GM21367 (cell line): ENCODE results near the gene MANSC4.

ENCODE experiments used
- ATAC-seq: cut with Tn5 transposase; IDR thresholded peaks from one replicate; pipeline ENCODE4 v1.9.1; 2021; ENCODE audit not compliant: unreplicated experiment

Gene MANSC4

GRCh38 chr12:27779920-27780611 lies at the start of gene MANSC4, which contains the start of gene KLHL42:
MANSC4 (minus strand) TSS chr12:27780236; CDS start chr12:27771276, 8,960 bp downstream.
KLHL42 (plus strand) TSS chr12:27780233; CDS start chr12:27780331, 98 bp downstream.
- ATAC-seq = peak; percentile 73

DNA sequence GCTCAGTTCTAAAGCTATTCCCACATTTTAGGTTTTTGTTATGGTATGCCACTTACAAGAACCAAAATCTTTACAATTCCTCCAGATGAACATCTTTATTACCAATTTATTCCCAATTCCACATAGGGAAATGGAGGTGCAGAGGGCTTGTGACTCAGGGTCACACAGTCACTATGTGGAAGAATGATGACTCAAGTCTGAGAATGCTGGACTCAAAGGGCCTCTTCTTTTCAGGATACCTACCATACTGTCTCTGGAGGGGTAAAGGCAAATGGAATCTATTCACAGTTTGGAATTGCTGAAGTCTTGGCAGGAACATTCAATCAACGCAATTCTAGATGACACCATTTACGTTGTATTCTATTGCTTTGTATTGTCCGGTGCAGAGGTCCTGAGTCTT lies 48.2 kb upstream of the MANSC4 start:
- no peak for ATAC-seq

DNA sequence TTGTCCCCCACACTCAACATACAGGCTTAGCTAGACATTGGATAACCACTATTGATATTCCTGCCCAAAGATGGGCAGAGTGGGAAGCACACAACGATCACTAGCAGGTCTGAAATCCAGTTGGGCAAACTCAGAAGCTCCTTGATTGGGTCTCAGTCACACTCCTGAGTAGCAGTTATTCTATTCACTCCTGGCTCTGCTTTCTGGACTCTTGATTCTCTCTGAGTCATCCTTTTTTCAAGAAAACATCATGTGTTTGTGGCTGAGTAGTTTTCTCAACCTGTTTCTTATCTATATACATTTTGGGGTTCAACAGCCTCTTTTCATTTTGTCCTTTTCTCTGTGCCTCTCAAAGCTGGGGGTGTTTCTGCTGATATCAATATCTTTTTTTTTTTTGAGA lies 46.0 kb upstream of the MANSC4 start:
- ATAC-seq = no peak

DNA sequence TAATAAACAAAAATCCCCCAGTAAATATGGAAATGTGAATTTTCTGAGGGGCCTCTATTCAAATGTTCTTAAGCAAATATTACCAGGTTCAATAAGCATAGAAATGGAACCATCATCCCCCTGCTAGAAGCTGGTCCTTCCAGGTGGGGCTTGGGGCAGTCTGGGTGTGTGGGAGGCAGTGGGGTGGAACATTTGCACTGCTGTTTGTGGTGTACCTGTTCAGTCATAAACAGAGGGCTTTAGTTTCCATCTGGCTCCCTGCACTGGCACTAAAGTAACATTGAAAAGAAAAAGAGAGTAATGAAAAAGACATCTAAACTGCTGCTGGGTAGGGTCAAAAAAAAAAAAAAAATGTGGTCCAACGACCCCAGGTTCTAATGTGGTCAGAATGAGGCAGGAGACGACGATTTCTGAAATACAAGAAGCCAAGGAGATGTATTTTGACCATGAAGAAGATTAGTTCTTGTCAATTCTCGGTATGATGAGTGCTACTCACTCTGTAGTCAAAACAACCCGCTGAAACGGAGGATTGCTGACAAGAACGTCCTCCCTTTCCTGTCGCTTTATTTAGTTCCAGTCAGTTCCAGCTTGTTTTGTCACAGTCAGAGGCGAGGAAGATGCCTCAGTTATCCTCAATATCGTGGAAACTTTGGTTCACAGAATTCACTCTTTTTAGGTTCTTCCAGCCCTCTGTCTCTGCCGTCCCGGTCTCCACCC lies 44.2 kb upstream of the MANSC4 start:
- ATAC-seq = peak; percentile 52

- no peak for ATAC-seq
These were observed 43.0 kb upstream of the MANSC4 start for GRCh38 chr12:27823038-27823437.

GRCh38 chr12:27822076-27822712 lies 42.2 kb upstream of the MANSC4 start:
- peak; percentile 72 for ATAC-seq

DNA sequence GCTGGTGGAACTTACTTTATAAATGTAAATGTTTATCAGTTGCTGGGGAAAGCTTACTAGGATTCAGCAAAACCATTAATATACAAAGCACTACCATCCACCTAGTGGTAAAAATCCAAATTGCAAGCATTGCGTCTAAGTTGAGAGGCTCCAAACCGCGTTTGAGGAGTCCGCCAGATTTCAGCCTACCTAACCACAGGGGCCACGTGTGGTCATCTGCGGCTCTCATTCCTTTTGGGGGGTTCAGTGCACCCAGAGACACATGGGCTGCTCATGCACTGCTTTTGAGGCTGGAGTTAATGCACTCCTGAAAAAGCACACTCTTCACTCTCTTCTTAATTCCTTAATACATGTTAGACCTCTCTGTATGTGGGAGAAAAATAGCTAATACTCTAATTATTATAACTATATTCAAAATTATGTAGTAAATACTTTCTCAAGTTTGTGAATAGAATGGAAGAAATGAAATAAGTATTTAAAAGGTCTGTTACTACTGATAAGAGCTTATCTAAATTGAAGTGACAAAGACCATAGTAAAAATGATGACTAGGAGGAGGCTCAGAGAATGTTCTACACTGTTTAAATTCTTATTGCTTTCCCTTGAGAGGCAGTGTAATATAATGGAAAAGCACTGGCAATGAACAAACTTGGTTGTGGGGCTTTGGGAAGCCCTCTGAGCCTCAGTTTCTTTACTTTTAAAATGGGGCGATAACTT lies 41.4 kb upstream of the MANSC4 start:
- ATAC-seq = peak; percentile 24

GRCh38 chr12:27820564-27820963 lies 40.5 kb upstream of the MANSC4 start:
- no peak for ATAC-seq

- no peak for ATAC-seq
These were observed 38.4 kb upstream of the MANSC4 start for GRCh38 chr12:27818401-27818918.

DNA sequence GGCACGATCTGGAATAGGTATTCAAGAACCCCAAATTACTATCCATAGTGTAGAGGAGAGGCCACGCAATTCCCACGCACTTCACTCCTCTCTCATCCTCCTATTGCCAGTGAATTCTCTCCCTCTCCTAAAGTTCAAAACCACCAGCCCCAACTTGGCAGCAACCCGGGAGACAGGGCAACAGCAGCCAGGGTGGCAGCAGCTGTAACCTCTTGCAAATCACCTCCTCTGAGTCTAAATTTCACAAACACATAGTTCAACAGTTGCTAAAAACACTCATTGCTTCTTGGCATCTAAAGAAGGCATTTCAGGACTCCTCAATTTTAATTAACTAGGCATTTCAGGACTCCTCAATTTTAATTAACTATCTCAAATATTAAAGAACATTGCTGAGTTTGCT lies 37.7 kb upstream of the MANSC4 start:
- no peak for ATAC-seq

DNA sequence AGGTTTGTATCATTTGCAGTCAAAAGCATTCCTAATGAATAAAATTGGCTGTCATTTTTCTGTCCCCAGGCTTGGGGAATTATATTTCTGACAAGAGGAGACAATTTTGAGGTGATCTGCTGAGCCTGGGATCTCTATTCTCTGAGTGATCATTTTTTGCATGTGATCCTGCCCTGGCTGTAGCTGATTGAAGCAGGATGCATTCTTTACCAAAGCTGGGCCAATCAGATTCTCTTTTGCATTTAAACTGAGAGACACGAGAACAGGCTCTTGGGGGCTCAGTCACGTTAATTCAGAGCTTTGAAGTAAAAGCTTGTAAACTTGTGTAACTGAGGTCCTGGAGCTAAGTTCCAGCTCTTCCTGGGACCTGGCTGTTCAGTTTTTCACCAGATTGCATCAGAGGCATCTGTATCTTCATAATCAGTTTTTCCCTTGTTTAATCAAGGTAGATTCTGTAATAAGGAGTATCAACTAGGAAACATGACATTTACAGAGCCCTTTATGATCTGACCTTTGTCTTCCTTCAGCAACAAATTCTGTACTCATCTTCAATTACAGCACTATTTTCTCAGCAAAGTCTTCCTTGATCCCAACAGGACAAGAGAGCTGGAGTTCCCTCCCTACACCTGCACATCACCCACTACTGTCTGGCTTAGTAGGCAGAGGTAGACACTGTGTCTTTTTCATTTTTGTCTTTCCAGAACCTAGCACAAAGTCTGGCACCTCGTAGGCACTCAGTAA lies 35.0 kb upstream of the MANSC4 start:
- ATAC-seq = no peak

DNA sequence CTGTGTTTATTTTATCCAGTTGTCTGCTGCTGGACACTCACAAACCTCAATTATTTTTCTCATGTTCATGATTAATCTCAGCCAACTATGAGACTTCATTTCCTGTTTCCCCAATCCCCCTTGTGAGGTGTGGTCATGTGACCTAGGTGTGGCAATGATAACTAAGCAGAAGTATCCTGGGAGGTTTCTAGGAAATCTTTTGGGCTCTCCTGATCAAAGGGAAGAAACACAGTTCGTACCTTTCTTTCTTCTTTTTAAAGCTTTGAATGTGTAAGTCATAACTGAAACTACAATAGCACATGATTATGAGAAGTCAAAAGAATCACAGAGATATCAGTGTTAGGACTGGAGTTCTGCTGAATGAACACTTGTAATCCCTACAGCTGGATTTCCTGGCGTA lies 34.4 kb upstream of the MANSC4 start:
- no peak for ATAC-seq

- no peak for ATAC-seq
These were observed 32.5 kb upstream of the MANSC4 start for GRCh38 chr12:27812502-27812901.

- no peak for ATAC-seq
These were observed 30.7 kb upstream of the MANSC4 start for GRCh38 chr12:27810756-27811155.

- no peak for ATAC-seq
These were observed 28.8 kb upstream of the MANSC4 start for GRCh38 chr12:27808841-27809240.

- no peak for ATAC-seq
These were observed 27.1 kb upstream of the MANSC4 start for GRCh38 chr12:27807063-27807703.

GRCh38 chr12:27806259-27806658 lies 26.2 kb upstream of the MANSC4 start:
- no peak for ATAC-seq

DNA sequence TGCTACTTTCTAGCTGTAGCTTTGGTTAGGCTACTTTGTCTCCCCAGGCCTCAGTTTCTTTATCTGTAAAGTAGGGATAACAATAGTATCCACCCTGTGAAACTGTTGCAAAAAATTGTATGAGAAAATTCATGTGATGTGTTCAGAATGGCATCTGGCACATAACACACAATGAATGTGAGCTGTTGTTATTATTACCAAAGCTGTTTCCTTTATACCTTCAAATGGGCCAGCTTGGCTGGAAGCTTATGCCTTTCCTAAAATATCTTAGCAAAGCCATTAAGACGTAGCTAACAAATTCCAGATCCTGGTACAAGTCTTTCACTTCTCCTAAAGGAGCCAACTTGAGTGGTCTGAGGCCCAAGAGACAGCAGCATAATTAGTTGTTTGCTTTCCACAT lies 25.2 kb upstream of the MANSC4 start:
- ATAC-seq = no peak

DNA sequence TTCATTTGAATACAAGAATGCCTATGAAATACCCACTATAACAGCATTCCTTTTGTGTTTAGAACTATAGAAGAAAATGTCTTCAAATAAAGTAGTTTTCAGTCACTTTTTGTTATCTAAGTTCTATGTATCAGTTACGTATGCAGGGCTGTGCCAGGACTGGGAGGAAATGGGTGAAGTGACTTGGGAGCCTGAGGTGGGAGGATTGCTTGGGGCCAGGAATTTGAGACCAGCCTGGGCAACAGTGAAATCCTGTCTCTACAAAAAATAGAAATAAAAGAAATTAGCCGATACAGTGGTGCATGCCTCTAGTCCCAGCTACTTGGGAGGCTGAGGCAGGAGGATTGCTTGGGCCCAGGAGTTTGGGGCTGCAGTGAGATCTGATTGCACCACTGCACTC lies 22.9 kb upstream of the MANSC4 start:
- no peak for ATAC-seq

- ATAC-seq = no peak
These were observed 22.5 kb upstream of the MANSC4 start for GRCh38 chr12:27802511-27802910.
